ENCODE data around the gene ELP5.
"Not testable (repeated sequence)": the region's sequence is repeated elsewhere in the genome, so short reads cannot be mapped to it uniquely, and the experiment has no call there.

Gene ELP5

DNA sequence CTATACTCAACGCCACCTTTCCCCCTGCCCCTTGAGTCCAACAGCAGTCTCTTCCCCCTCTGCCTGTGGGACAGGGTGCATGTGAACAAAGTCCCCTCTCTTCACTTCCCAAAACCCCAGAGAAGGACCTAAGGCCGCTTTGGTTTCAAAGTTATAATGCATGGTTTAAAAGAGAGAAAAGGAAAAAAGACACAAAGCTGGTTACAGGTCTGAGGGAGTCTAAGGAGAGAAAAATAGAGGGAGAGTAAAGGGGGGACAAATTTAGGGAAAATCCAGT is 8.6 kb upstream of the ELP5 start (continued):
- TF ChIP-seq ZNF426 (tag by site-specific recombination; IDR thresholded peaks at IDR 0.05) (no peak), ZFP69B (tag by site-specific recombination; IDR thresholded peaks at IDR 0.05) (no peak), ZNF140 (tag by site-specific recombination; IDR thresholded peaks at IDR 0.05) (no peak), ZNF214 (tag by site-specific recombination; IDR thresholded peaks at IDR 0.05; ENCODE audit: borderline replicate concordance) (no peak), ZNF121 (tag by site-specific recombination; IDR thresholded peaks at IDR 0.05) (no peak), KLF10 (tag by site-specific recombination; IDR thresholded peaks at IDR 0.05) (no peak), HOXC10 (CRISPR knock-in tag; IDR thresholded peaks at IDR 0.05) (no peak), ZNF548 (tag by site-specific recombination; IDR thresholded peaks at IDR 0.05) (no peak)
- TF ChIP-seq, protein P1, sequence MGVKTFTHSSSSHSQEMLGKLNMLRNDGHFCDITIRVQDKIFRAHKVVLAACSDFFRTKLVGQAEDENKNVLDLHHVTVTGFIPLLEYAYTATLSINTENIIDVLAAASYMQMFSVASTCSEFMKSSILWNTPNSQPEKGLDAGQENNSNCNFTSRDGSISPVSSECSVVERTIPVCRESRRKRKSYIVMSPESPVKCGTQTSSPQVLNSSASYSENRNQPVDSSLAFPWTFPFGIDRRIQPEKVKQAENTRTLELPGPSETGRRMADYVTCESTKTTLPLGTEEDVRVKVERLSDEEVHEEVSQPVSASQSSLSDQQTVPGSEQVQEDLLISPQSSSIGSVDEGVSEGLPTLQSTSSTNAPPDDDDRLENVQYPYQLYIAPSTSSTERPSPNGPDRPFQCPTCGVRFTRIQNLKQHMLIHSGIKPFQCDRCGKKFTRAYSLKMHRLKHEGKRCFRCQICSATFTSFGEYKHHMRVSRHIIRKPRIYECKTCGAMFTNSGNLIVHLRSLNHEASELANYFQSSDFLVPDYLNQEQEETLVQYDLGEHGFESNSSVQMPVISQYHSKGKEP (tag by site-specific recombination; IDR thresholded peaks at IDR 0.05) = no peak
- TF ChIP-seq, protein P2, sequence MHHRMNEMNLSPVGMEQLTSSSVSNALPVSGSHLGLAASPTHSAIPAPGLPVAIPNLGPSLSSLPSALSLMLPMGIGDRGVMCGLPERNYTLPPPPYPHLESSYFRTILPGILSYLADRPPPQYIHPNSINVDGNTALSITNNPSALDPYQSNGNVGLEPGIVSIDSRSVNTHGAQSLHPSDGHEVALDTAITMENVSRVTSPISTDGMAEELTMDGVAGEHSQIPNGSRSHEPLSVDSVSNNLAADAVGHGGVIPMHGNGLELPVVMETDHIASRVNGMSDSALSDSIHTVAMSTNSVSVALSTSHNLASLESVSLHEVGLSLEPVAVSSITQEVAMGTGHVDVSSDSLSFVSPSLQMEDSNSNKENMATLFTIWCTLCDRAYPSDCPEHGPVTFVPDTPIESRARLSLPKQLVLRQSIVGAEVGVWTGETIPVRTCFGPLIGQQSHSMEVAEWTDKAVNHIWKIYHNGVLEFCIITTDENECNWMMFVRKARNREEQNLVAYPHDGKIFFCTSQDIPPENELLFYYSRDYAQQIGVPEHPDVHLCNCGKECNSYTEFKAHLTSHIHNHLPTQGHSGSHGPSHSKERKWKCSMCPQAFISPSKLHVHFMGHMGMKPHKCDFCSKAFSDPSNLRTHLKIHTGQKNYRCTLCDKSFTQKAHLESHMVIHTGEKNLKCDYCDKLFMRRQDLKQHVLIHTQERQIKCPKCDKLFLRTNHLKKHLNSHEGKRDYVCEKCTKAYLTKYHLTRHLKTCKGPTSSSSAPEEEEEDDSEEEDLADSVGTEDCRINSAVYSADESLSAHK (tag by site-specific recombination; IDR thresholded peaks at IDR 0.05) = no peak

DNA sequence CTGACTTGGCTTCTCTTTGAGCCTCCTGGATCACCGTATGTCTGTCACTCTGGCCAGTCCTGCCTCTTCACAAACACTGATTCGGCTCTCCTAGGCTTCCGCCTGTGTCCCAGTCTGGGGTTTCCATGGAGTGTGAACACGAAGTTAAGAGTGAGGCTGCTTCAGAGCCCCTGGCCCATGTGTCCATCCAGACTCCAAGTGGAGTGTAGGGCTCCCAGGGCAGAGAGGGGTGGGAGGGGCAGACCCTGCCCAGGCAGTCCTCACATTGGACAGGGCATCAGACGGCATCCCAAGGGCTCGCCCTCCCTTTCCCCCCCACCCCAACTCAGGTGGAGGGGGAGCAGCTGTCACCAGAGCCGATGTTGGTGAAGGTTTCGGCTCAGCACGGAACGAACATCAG is 8.2 kb upstream of the ELP5 start:
- H3K36me3 ChIP-seq (ENCODE audit: control insufficient read depth in 2 of 2, insufficient read depth in 1 of 2, low read length in 2 of 2) = peaks cover 27 to 55% of the 10 kb centered on the region in 2 experiments
- POLR2A ChIA-PET; H3K4me3 ChIP-seq (ENCODE audit: low read depth, low read length); H3K4me1 ChIP-seq (ENCODE audit: control insufficient read depth, insufficient read depth, low read length); H3K9me3 ChIP-seq (ENCODE audit: control insufficient read depth, insufficient read depth, low read depth, low read length); H3K27ac ChIP-seq (ENCODE audit: extremely low read depth, low read depth, low read length): not testable (repeated sequence)
- CTCF ChIA-PET = interaction anchor here (3.1 to 5.2 kb wide), 2 partner anchors 24 to 52 kb away, joined by 14 to 33 read pairs; partner anchors contain the start of genes ACADVL and DLG4

DNA sequence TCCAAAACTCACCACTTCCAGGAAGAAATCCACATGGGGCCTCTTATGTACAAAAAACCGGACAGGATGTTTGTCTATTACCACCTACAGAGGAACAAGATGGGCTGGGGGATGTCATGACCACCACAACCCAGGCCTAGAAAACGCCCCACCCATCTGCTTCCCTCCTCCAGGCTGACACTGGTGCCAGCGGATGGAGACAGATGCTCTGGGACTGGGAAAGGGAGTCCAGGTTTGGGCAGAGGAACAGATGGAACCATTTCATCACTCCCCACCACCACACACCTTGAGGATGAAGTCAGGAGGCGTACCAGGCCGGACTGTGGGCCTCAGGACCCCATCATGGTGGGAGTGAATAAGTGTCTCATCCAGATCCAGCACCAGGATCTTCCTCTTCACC is 5.2 kb upstream of the ELP5 start:
- no peaks in the 10 kb centered on the region for H3K9me3 ChIP-seq (ENCODE audit: control insufficient read depth, insufficient read depth, low read depth, low read length)
- peaks cover 27 to 46% of the 10 kb centered on the region in 2 experiments for H3K36me3 ChIP-seq (ENCODE audit: control insufficient read depth in 2 of 2, insufficient read depth in 1 of 2, low read length in 2 of 2)
- H3K27ac ChIP-seq (ENCODE audit: extremely low read depth, low read depth, low read length) = no peak overlapping the region
- CTCF ChIA-PET = interaction anchor here (0.6 kb wide), 1 partner anchor 314 kb away, joined by 3 read pairs; no protein-coding TSS in a partner anchor
- H3K4me1 ChIP-seq (ENCODE audit: control insufficient read depth, insufficient read depth, low read length) = peaks cover 14% of the 10 kb centered on the region
- H3K4me3 ChIP-seq (ENCODE audit: low read depth, low read length) = no peak overlapping the region
- POLR2A ChIA-PET = no interaction called here
- TF ChIP-seq, protein P3, sequence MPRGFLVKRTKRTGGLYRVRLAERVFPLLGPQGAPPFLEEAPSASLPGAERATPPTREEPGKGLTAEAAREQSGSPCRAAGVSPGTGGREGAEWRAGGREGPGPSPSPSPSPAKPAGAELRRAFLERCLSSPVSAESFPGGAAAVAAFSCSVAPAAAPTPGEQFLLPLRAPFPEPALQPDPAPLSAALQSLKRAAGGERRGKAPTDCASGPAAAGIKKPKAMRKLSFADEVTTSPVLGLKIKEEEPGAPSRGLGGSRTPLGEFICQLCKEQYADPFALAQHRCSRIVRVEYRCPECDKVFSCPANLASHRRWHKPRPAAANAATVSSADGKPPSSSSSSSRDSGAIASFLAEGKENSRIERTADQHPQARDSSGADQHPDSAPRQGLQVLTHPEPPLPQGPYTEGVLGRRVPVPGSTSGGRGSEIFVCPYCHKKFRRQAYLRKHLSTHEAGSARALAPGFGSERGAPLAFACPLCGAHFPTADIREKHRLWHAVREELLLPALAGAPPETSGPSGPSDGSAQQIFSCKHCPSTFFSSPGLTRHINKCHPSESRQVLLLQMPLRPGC (tag by site-specific recombination; IDR thresholded peaks at IDR 0.05) = no peak
- TF ChIP-seq ZNF544 (tag by site-specific recombination; IDR thresholded peaks at IDR 0.05) (no peak), ZNF335 (tag by site-specific recombination; conservative IDR thresholded peaks at IDR 0.05) (no peak), ZNF350 (tag by site-specific recombination; IDR thresholded peaks at IDR 0.05) (no peak), RBAK (tag by site-specific recombination; IDR thresholded peaks at IDR 0.05) (no peak), KLF1 (tag by site-specific recombination; IDR thresholded peaks at IDR 0.05) (no peak), ZNF16 (tag by site-specific recombination; IDR thresholded peaks at IDR 0.05; ENCODE audit: low read depth) (no peak), ZNF433 (tag by site-specific recombination; IDR thresholded peaks at IDR 0.05; ENCODE audit: low read depth) (no peak), ZNF37A (tag by site-specific recombination; IDR thresholded peaks at IDR 0.05) (no peak), SP7 (tag by site-specific recombination; IDR thresholded peaks at IDR 0.05) (no peak), KLF16 (tag by site-specific recombination; IDR thresholded peaks at IDR 0.05) (no peak), ZNF223 (tag by site-specific recombination; IDR thresholded peaks at IDR 0.05) (no peak), ZNF394 (tag by site-specific recombination; IDR thresholded peaks at IDR 0.05; ENCODE audit: borderline replicate concordance) (no peak)
- TF ChIP-seq, protein P4, sequence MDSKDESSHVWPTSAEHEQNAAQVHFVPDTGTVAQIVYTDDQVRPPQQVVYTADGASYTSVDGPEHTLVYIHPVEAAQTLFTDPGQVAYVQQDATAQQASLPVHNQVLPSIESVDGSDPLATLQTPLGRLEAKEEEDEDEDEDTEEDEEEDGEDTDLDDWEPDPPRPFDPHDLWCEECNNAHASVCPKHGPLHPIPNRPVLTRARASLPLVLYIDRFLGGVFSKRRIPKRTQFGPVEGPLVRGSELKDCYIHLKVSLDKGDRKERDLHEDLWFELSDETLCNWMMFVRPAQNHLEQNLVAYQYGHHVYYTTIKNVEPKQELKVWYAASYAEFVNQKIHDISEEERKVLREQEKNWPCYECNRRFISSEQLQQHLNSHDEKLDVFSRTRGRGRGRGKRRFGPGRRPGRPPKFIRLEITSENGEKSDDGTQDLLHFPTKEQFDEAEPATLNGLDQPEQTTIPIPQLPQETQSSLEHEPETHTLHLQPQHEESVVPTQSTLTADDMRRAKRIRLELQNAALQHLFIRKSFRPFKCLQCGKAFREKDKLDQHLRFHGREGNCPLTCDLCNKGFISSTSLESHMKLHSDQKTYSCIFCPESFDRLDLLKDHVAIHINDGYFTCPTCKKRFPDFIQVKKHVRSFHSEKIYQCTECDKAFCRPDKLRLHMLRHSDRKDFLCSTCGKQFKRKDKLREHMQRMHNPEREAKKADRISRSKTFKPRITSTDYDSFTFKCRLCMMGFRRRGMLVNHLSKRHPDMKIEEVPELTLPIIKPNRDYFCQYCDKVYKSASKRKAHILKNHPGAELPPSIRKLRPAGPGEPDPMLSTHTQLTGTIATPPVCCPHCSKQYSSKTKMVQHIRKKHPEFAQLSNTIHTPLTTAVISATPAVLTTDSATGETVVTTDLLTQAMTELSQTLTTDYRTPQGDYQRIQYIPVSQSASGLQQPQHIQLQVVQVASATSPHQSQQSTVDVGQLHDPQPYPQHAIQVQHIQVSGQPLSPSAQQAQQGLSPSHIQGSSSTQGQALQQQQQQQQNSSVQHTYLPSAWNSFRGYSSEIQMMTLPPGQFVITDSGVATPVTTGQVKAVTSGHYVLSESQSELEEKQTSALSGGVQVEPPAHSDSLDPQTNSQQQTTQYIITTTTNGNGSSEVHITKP (tag by site-specific recombination; IDR thresholded peaks at IDR 0.05) = no peak
- TF ChIP-seq, protein P5, sequence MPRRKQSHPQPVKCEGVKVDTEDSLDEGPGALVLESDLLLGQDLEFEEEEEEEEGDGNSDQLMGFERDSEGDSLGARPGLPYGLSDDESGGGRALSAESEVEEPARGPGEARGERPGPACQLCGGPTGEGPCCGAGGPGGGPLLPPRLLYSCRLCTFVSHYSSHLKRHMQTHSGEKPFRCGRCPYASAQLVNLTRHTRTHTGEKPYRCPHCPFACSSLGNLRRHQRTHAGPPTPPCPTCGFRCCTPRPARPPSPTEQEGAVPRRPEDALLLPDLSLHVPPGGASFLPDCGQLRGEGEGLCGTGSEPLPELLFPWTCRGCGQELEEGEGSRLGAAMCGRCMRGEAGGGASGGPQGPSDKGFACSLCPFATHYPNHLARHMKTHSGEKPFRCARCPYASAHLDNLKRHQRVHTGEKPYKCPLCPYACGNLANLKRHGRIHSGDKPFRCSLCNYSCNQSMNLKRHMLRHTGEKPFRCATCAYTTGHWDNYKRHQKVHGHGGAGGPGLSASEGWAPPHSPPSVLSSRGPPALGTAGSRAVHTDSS (tag by site-specific recombination; IDR thresholded peaks at IDR 0.05) = no peak
